Hepatocyte (in vitro differentiated cells): Measurements from ENCODE around the gene RNLS. TPM values are rescaled to one million over a fixed set of nuclear protein-coding genes. Genes with fewer than 3 reads are reported as not detected.

ENCODE experiments used
- DNase-seq: peaks from one replicate; pipeline ENCODE4 v3.0.0-alpha.2; 2016; ENCODE audit warnings: low spot score
- H2AFZ ChIP-seq: fragments of 200-600 bp; sonication (generic); 2 replicates; pipeline ENCODE4 v1.6.0; 2016; ENCODE audit warnings: antibody characterized with exemption, mild to moderate bottlenecking
- H3K27ac ChIP-seq: fragments of 200-600 bp; sonication (generic); 2 replicates; pipeline ENCODE4 v1.5.1; 2016; ENCODE audit warnings: mild to moderate bottlenecking
- H3K27me3 ChIP-seq: fragments of 200-600 bp; sonication (generic); 2 replicates; pipeline ENCODE4 v1.6.1; 2016
- H3K36me3 ChIP-seq: fragments of 200-600 bp; sonication (generic); replicated peaks from 2 replicates; pipeline ENCODE4 v1.5.1; 2016; ENCODE audit warnings: low read depth; ENCODE audit not compliant: insufficient read depth
- H3K4me1 ChIP-seq: fragments of 200-600 bp; sonication (generic); 2 replicates; pipeline ENCODE4 v1.5.1; 2016; ENCODE audit warnings: mild to moderate bottlenecking, moderate library complexity; ENCODE audit not compliant: insufficient read depth
- H3K4me2 ChIP-seq: fragments of 200-600 bp; sonication (generic); 2 replicates; pipeline ENCODE4 v1.6.0; 2016
- H3K4me3 ChIP-seq: fragments of 200-600 bp; sonication (generic); 2 replicates; pipeline ENCODE4 v1.5.1; 2016; ENCODE audit warnings: mild to moderate bottlenecking
- H3K79me2 ChIP-seq: fragments of 200-600 bp; sonication (generic); 2 replicates; pipeline ENCODE4 v1.6.0; 2017; ENCODE audit warnings: mild to moderate bottlenecking
- H3K9me2 ChIP-seq: fragments of 200-600 bp; sonication (generic); replicated peaks from 2 replicates; pipeline ENCODE4 v1.6.0; 2017; ENCODE audit warnings: mild to moderate bottlenecking; ENCODE audit not compliant: insufficient read depth
- H3K9me3 ChIP-seq: fragments of 200-600 bp; sonication (generic); 2 replicates; pipeline ENCODE4 v1.5.1; 2016; ENCODE audit warnings: low read depth, mild to moderate bottlenecking
- H4K20me1 ChIP-seq: fragments of 200-600 bp; sonication (generic); 2 replicates; pipeline ENCODE4 v1.6.0; 2016; ENCODE audit warnings: mild to moderate bottlenecking; ENCODE audit not compliant: insufficient read depth, poor library complexity, severe bottlenecking
- CTCF ChIP-seq: fragments of 200-600 bp; sonication (generic); IDR thresholded peaks from 2 replicates; pipeline ENCODE4 v1.5.1; 2016; ENCODE audit warnings: antibody characterized with exemption, mild to moderate bottlenecking; ENCODE audit not compliant: poor library complexity
- EZH2 ChIP-seq: fragments of 200-600 bp; sonication (generic); IDR thresholded peaks from 2 replicates; pipeline ENCODE4 v1.6.1; 2016; ENCODE audit warnings: antibody characterized with exemption, mild to moderate bottlenecking, borderline replicate concordance
- EZH2phosphoT487 ChIP-seq: fragments of 200-600 bp; sonication (generic); IDR thresholded peaks from one replicate; pipeline ENCODE4 v1.6.1; 2018; ENCODE audit warnings: antibody characterized with exemption, mild to moderate bottlenecking, low read depth, moderate library complexity; ENCODE audit not compliant: unreplicated experiment, severe bottlenecking
- WGBS: methylation state at CpG from one replicate; pipeline ENCODE4 v1.1.6; 2016; ENCODE audit warnings: low lambda C conversion rate; ENCODE audit errors: missing lambda C conversion rate; 5-methylcytosine and 5-hydroxymethylcytosine counted together
- polyA plus RNA-seq: library from polyadenylated mRNA; unstranded; fragments of >200 nt; fragmentation: Nextera tagmentation; extraction: Ambion mirVana; gene quantifications from 2 replicates; pipeline ENCODE4 v1.2.1, GENCODE V29; 2016
- small RNA-seq: library from RNA; depleted of rRNA; stranded (forward); fragments of <200 nt; gene quantifications from one replicate; pipeline ENCODE3, GENCODE V24; 2014
- total RNA-seq: library from RNA; depleted of rRNA; stranded (reverse); fragments of >200 nt; gene quantifications from 2 replicates; pipeline ENCODE4 v1.2.3, GENCODE V29; 2014

Gene RNLS
- total and polyA plus RNA-seq, 2 experiments from 2014 or later, result 12.8 to 14.9 TPM

GRCh38 chr10:88226071-88226659 is 357.0 kb downstream of the RNLS start:
- H3K9me2 ChIP-seq, result no peaks in the 10 kb centered on the region
- no peak overlapping the region for H3K4me3 ChIP-seq
- H3K79me2 ChIP-seq, result no peaks in the 10 kb centered on the region
- no peaks in the 10 kb centered on the region for H3K36me3 ChIP-seq
- no peaks in the 10 kb centered on the region for H4K20me1 ChIP-seq
- no peaks in the 10 kb centered on the region for H3K9me3 ChIP-seq
- no peak overlapping the region for H3K27ac ChIP-seq
- no peak overlapping the region for H3K4me2 ChIP-seq
- WGBS, result 24% methylated on average over 2 of the region's 2 CpGs
- TF ChIP-seq CTCF (no peak), EZH2phosphoT487 (no peak), EZH2 (no peak)
- H3K27me3 ChIP-seq, result peaks cover 3% of the 10 kb centered on the region
- no peak for DNase-seq
- peaks cover 24% of the 10 kb centered on the region for H3K4me1 ChIP-seq
- no peak overlapping the region for H2AFZ ChIP-seq

Small RNA genes lying within 50 kb of the gene (small RNA-seq; reads per million reads assigned to genes)
- gene AL353149.1 (not detected), gene RF00019 (not detected)

Other genes with a start within 250 kb of the RNLS start
- 0.17 TPM in 1 of 2 replicates, not detected in the other for gene LIPJ, start 3.4 kb upstream of the RNLS start, total RNA-seq
- not detected in 2 replicates for gene LIPJ, start 3.4 kb upstream of the RNLS start, polyA plus RNA-seq
- 0.12 and 1.1 TPM in 2 replicates for gene LIPF, start 81.1 kb upstream of the RNLS start, total RNA-seq
- not detected in 2 replicates for gene LIPF, start 81.1 kb upstream of the RNLS start, polyA plus RNA-seq
- gene LIPK, start 122.9 kb upstream of the RNLS start, total RNA-seq, result not detected in 2 replicates
- not detected in 2 replicates for gene LIPK, start 122.9 kb upstream of the RNLS start, polyA plus RNA-seq
- gene LIPN, start 176.7 kb upstream of the RNLS start, total RNA-seq, result 0.17 TPM in 1 of 2 replicates, not detected in the other
- not detected in 2 replicates for gene LIPN, start 176.7 kb upstream of the RNLS start, polyA plus RNA-seq
- gene LIPM, start 219.4 kb upstream of the RNLS start, total RNA-seq, result not detected in 2 replicates
- not detected in 2 replicates for gene LIPM, start 219.4 kb upstream of the RNLS start, polyA plus RNA-seq